Stimulated activated CD8-positive, alpha-beta memory T cell treated with anti-CD3 and anti-CD28 coated beads, Interleukin-15, amount 100 ng/mL, for 4 hours (primary cell): ENCODE measurements around the gene GLIPR1L2.
"Not testable (repeated sequence)": the region's sequence is repeated elsewhere in the genome, so short reads cannot be mapped to it uniquely, and the experiment has no call there.

ENCODE experiments used
- DNase-seq, 2 donors: peaks; one replicate each; pipeline ENCODE4 v3.0.0-alpha.2; 2020; ENCODE audit warnings: low read depth in 2 of 2

The GLIPR1L2 gene

GRCh38 chr12:75390899-75391538, at the start of gene GLIPR1L2:
Gene GLIPR1L2 (plus strand): TSS chr12:75391089. CDS start chr12:75391117, 28 bp downstream.
- DNase-seq = peak; percentile 78 to 79

- no peak for DNase-seq
Measured at GRCh38 chr12:75341873-75342272, 49.0 kb upstream of the GLIPR1L2 start.

DNA sequence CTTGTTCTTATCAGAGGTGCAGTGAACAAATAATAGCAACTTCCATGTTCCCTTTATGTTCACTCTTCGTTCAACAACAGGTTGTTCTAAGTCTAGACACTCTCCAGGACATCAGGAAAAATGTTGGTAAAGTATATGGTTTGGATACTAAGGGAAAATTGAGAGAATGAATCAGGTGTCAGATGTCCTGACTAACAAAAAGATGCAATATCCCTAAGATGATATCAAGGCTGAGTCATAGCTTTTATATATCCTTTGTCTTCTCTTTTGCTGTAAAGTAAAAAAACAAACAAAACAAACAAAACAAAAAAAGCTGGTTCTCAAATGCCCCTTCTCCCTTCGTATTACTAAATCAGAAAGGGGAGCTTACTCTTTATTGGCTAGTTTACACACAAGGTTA, 45.4 kb upstream of the GLIPR1L2 start:
- no peak for DNase-seq

DNA sequence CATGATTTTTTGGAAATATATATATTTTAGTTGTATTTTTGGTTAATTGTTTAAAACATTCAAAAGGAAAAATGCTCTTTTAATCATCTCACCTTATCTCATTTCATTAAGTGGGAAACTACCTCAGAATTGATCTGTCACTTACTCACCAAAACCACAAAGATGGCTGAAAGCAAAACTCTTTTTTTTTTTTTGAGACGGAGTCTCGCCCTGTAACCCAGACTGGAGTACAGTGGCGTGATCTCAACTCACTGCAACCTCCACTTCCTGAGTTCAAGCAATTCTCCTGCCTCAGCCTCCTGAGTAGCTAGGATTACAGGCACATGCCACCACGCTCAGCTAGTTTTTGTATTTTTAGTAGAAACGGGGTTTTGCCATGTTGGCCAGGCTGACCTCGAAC, 44.7 kb upstream of the GLIPR1L2 start:
- DNase-seq = not testable (repeated sequence)

DNA sequence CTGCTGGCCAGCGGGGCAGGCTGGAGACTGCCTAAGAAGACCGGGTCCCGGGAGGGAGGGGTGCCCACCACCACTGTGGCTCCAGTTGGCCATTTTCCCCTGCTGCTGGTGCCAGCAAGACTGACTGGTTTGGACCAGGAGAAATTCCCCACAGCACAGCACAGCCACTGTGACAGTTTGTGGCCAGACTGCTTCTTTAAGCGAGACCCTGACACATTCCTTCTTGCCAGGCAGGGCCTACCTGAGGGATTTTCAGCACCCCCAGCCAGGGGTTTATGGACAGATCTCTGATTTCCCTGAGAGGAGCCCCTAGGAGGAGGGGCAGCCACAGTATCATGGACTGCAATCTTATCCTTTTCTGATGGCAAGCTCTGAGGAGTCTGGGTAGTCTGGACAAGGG, 40.9 kb upstream of the GLIPR1L2 start:
- DNase-seq = no peak

- DNase-seq = no peak
Measured at GRCh38 chr12:75350413-75350812, 40.5 kb upstream of the GLIPR1L2 start.

GRCh38 chr12:75354011-75354410, 36.9 kb upstream of the GLIPR1L2 start:
- no peak for DNase-seq

DNA sequence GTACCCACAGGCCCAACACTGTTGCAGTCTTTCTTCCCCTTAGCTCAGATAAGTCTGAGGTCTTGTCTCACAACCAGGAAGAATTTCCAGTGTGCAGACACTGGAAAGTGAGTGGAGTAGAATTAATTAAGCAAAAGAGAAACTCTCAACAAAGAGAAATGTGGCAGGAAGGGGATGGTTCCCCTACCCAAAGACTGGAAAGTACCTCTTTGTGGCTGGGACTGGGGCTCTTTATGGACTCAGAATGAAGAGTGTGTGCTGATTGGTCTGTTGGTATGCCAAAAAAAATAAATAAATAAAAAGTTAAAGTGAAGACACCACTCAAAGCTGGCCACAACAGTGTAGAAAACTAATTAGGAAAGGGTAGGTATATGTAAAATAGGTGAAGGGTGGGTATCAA, 30.0 kb upstream of the GLIPR1L2 start:
- no peak for DNase-seq

GRCh38 chr12:75361408-75361807, 29.5 kb upstream of the GLIPR1L2 start:
- no peak for DNase-seq

DNA sequence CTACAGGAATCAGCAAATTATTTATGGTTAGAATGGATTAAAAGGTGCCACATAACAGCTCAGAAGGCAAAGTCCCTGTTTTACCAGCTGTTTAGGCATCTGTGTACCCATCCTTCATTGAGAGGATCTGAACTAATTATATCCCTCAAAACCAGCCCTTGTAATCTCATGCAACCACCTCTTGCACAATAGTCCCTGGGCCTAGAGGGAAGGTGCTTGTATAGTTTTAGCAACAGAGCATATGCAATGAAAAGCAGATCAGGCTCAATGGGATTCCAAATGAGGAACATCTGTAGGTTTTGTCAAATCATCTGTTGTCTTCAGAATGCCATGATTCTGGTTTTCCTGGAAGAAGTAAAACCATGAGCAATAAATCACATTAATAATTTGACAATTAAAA, 26.0 kb upstream of the GLIPR1L2 start:
- no peak for DNase-seq

- DNase-seq = no peak
Measured at GRCh38 chr12:75366629-75367028, 24.3 kb upstream of the GLIPR1L2 start.

DNA sequence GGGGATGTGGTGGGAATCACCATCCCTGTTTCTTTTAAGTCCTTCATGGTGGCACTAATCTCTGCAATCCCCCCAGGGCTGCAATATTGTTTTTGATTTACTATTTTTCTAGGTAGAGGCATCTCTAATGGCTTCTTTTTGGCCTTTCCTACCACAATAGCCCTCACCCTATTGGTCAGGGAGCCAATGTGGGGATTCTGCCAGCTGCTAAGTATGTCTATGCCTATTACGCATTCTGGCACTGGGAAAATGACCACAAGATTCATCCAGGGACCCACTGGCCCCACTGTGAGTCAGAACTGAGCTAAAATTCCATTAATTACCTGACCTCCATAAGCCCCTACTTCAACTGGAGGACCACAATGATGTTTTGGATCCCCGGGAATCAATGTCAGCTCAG, 15.9 kb upstream of the GLIPR1L2 start:
- DNase-seq = no peak

GRCh38 chr12:75378354-75378753, 12.5 kb upstream of the GLIPR1L2 start:
- DNase-seq = no peak

DNA sequence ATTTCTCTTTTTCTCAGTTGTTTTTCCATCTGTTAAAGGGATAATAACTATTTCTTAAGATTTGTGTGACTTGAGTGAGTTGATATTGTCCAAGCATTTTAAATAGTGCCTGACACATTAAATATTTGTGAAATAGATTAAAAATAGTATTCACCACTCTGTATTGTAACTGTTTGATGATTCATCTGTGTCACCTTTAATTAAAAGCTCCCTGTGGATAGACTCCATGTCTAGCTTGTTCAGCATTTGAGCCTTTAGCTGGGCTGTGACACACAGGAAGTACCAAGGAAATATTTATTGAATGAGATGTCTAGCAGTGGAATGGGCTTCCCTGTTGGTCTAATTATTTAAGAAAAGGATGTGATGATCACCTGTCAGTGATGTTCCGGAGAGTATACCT, 1.8 kb upstream of the GLIPR1L2 start:
- DNase-seq = no peak

DNA sequence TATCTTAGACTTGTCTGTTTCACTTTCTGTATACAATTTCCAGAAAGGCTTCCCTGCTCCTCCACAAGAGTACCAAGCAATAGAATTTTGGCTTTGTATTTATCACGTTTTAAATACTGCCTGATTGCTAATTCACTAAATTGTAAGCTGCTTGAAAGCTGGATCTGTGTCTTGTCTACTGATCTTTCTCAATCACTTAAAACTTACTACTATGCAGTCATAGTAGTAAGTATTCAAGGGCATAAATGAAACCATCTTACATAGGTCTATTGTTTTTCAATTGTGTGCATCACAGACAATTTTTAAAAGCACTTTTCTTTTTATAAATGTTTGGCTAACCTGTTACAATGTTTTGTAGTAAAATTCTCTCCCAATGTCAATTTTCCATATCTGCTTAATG, 1.2 kb upstream of the GLIPR1L2 start:
- no peak for DNase-seq

- no peak for DNase-seq
Measured at GRCh38 chr12:75390156-75390898, 562 bp upstream of the GLIPR1L2 start.

DNA sequence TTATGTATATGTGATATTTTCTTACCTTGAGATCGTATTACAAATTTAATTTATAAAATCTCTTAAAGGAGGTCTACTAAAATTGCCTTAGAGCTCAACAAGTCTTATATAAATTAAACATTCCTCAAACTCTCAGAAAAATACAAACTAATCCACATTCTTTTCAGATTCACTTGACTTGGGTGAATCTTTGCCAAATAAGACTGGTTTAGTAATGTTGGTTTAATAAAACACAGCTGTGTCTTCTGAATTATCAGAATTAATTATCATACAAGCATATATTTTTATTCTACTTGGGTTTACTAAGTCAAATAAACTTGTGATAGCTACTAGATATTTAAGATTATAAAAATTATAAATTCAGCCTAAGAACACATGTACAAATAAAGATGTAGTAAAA, 13.3 kb downstream of the GLIPR1L2 start:
- no peak for DNase-seq

GRCh38 chr12:75407683-75408082, 16.8 kb downstream of the GLIPR1L2 start:
- no peak for DNase-seq

DNA sequence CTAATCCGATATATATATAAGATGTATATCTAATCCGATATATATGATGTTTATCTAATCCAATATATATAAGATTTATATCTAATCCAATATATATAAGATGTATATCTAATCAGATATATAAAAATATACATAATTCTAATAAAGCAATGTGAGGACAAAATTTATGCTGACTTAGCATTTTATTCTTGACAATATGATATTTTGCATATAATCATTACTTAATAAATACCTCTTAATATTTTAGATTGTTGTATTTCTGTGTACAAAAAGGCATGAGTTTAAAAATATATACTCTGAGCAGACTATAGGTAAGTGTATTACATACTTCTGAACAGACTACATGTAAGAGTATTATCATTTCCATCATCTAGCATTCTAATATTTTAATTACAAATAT, 18.9 kb downstream of the GLIPR1L2 start:
- no peak for DNase-seq

DNA sequence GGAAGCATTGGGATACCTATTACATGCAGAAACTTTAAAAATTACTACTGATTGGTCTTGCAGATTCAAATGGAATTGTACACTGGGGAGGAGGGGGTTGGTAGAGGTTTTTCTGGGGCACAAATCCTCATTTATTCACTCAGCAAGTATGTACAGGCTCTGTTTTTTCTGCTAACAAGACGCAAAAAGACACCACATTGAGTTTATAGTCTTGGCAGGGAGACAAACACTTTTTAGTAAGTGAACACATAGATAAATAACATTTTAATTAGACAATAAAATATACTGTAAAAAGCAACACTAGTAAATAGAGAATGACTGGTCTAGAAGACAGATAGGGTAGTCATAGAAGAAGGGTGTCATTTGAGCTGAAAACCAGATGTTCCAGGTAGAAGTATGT, 23.8 kb downstream of the GLIPR1L2 start:
- no peak for DNase-seq

- DNase-seq = no peak
Measured at GRCh38 chr12:75419841-75420240, 29.0 kb downstream of the GLIPR1L2 start.

GRCh38 chr12:75427491-75427890, 36.6 kb downstream of the GLIPR1L2 start:
- no peak for DNase-seq

DNA sequence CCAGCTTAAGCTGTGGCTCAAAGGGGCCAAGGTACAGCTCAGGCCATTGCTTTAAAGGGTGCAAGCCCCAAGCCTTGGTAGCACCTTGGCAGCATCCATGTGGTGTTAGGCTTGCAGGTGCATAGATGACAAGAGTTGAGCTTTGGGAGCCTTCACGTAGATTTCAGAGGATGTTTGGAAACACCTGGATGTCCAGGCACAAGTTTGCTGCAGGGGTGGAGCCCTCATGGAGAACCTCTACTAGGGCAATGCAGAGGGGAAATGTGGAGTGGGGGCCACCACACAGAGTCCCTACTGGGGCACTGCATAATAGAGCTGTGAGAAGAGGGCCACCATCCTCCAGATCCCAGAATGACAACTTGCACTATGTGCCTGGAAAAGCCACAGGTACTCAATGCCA, 37.9 kb downstream of the GLIPR1L2 start:
- no peak for DNase-seq

DNA sequence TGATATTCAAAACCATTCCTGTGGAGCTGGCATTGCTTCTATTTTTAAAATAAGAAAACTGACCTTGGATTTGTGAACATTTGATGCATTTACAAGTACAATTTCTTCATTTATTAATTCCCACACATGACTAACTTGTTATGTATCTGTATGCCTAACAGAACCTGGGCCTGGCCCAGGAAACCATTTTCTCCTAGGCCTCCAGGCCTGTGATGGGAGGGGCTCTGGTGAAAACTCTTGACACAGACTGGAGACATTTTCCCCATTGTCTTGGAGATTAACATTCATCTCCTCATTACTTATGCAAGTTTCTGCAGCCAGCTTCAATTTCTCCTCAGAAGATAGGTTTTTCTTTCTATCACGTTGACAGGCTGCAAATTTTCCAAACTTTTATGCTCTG, 42.0 kb downstream of the GLIPR1L2 start:
- DNase-seq = no peak
